HFFc6 (cell line): Measurements from ENCODE around the gene PRDM5. TPM values are rescaled to one million over a fixed set of nuclear protein-coding genes. Genes with fewer than 3 reads are reported as not detected.

Experiments
- DNase-seq: peaks from one replicate; pipeline ENCODE4 v3.0.0-alpha.2; 2018
- H3K27ac Mint-ChIP-seq: 2 replicates; pipeline ENCODE4 v1.8.0; 2020; ENCODE audit warnings: mild to moderate bottlenecking, mixed read lengths
- H3K27me3 Mint-ChIP-seq: 2 replicates; pipeline ENCODE4 v1.8.0; 2021; ENCODE audit warnings: mild to moderate bottlenecking, moderate library complexity, mixed read lengths; ENCODE audit not compliant: insufficient read depth
- H3K36me3 Mint-ChIP-seq: 2 replicates; pipeline ENCODE4 v1.8.0; 2021; ENCODE audit warnings: low read depth, mixed read lengths
- H3K4me1 Mint-ChIP-seq: 2 replicates; pipeline ENCODE4 v1.8.0; 2020; ENCODE audit warnings: low read depth, mixed read lengths
- H3K4me3 Mint-ChIP-seq: 2 replicates; pipeline ENCODE4 v1.8.0; 2020; ENCODE audit warnings: mild to moderate bottlenecking, moderate library complexity, mixed read lengths
- H3K9me3 Mint-ChIP-seq: 2 replicates; pipeline ENCODE4 v1.8.0; 2020; ENCODE audit warnings: mild to moderate bottlenecking, mixed read lengths
- CTCF ChIP-seq: fragments of 200-600 bp; sonication (generic); IDR thresholded peaks from 2 replicates; pipeline ENCODE4 v1.5.0; 2021; ENCODE audit warnings: antibody characterized with exemption, mild to moderate bottlenecking
- total RNA-seq, 6 experiments: library from RNA; stranded (reverse); fragmentation: NEBNext Ultra II Directional; extraction: Animal tissue kit (Norgen Biotek cat#: 25700); gene quantifications; 2 replicates in 1 of 6; 3 replicates in 5 of 6; pipeline ENCODE4 v1.2.3, GENCODE V29; 2021

PRDM5 gene
- total RNA-seq, 6 experiments from 2014 or later = 8.3 to 13.4 (median 12.5) TPM

- H3K36me3 Mint-ChIP-seq = no peaks in the 10 kb centered on the region
- DNase-seq = no peak
- H3K27ac Mint-ChIP-seq = no peak overlapping the region
- no peak for TF ChIP-seq CTCF
- peaks cover 7% of the 10 kb centered on the region for H3K4me1 Mint-ChIP-seq
- no peaks in the 10 kb centered on the region for H3K9me3 Mint-ChIP-seq
- no peak overlapping the region for H3K4me3 Mint-ChIP-seq
- no peaks in the 10 kb centered on the region; the same call in 1 of the 2 replicates for H3K27me3 Mint-ChIP-seq
Measured at GRCh38 chr4:120867506-120867905, 55.0 kb downstream of the PRDM5 start.

- Mint-ChIP-seq H3K36me3 (no peaks in the 10 kb centered on the region), H3K4me3 (no peak overlapping the region), H3K4me1 (peaks cover 7% of the 10 kb centered on the region), H3K9me3 (no peaks in the 10 kb centered on the region), H3K27me3 (no peaks in the 10 kb centered on the region; the same call in 1 of the 2 replicates), H3K27ac (no peak overlapping the region)
- DNase-seq = peak; percentile 4
- no peak for TF ChIP-seq CTCF
Measured at GRCh38 chr4:120865985-120866384, 56.5 kb downstream of the PRDM5 start.

- no peak for TF ChIP-seq CTCF
- no peaks in the 10 kb centered on the region for H3K9me3 Mint-ChIP-seq
- DNase-seq = no peak
- H3K36me3 Mint-ChIP-seq = no peaks in the 10 kb centered on the region
- no peak overlapping the region for H3K4me3 Mint-ChIP-seq
- no peak overlapping the region for H3K27ac Mint-ChIP-seq
- no peaks in the 10 kb centered on the region for H3K27me3 Mint-ChIP-seq
- H3K4me1 Mint-ChIP-seq = peaks cover 6% of the 10 kb centered on the region
Measured at GRCh38 chr4:120864969-120865368, 57.6 kb downstream of the PRDM5 start.

- TF ChIP-seq CTCF = no peak
- Mint-ChIP-seq H3K9me3 (no peaks in the 10 kb centered on the region), H3K27ac (no peak overlapping the region), H3K4me1 (peaks cover 19% of the 10 kb centered on the region), H3K27me3 (no peaks in the 10 kb centered on the region), H3K4me3 (no peak overlapping the region), H3K36me3 (no peaks in the 10 kb centered on the region)
- no peak for DNase-seq
Measured at GRCh38 chr4:120862432-120862831, 60.1 kb downstream of the PRDM5 start.

GRCh38 chr4:120861852-120862251 lies 60.7 kb downstream of the PRDM5 start:
- Mint-ChIP-seq H3K27me3 (no peaks in the 10 kb centered on the region), H3K4me3 (no peak overlapping the region), H3K36me3 (no peaks in the 10 kb centered on the region), H3K4me1 (peaks cover 22% of the 10 kb centered on the region), H3K9me3 (no peaks in the 10 kb centered on the region), H3K27ac (no peak overlapping the region)
- no peak for TF ChIP-seq CTCF
- no peak for DNase-seq

GRCh38 chr4:120858776-120859175 lies 63.8 kb downstream of the PRDM5 start:
- Mint-ChIP-seq H3K27ac (no peak overlapping the region), H3K9me3 (no peaks in the 10 kb centered on the region), H3K4me3 (no peak overlapping the region), H3K36me3 (no peaks in the 10 kb centered on the region), H3K27me3 (no peaks in the 10 kb centered on the region), H3K4me1 (peaks cover 37% of the 10 kb centered on the region)
- TF ChIP-seq CTCF = no peak
- peak; percentile 14 for DNase-seq
